H9 (cell line): ENCODE data around the gene SOX8. TPM values are rescaled to one million over a fixed set of nuclear protein-coding genes. Genes with fewer than 3 reads are reported as not detected.

Experiments used
- DNase-seq: peaks from one replicate; pipeline ENCODE4 v3.0.0-alpha.2; 2017
- H2AFZ ChIP-seq: one replicate; pipeline ENCODE4 v1.6.1; 2013; ENCODE audit warnings: mild to moderate bottlenecking, low read length, control low read depth, moderate library complexity
- H2AK5ac ChIP-seq: 2 replicates; pipeline ENCODE4 v1.6.1; 2013; ENCODE audit warnings: low read length, control low read depth, mixed read lengths; ENCODE audit not compliant: insufficient read length
- H2BK120ac ChIP-seq: one replicate; pipeline ENCODE4 v1.6.1; 2013; ENCODE audit warnings: low read depth, mild to moderate bottlenecking, low read length, control low read depth, inconsistent platforms; ENCODE audit not compliant: poor library complexity, severe bottlenecking
- H2BK12ac ChIP-seq: 2 replicates; pipeline ENCODE4 v1.6.1; 2013; ENCODE audit warnings: low read length, control low read depth, mixed read lengths, low read depth; ENCODE audit not compliant: insufficient read length
- H2BK15ac ChIP-seq: 2 replicates; pipeline ENCODE4 v1.6.1; 2013; ENCODE audit warnings: low read depth, low read length, control low read depth
- H2BK20ac ChIP-seq: one replicate; pipeline ENCODE4 v1.6.1; 2013; ENCODE audit warnings: low read depth, mild to moderate bottlenecking, low read length, control low read depth, inconsistent platforms; ENCODE audit not compliant: poor library complexity, severe bottlenecking
- H2BK5ac ChIP-seq: 2 replicates; pipeline ENCODE4 v1.6.1; 2013; ENCODE audit warnings: low read length, control low read depth, mixed read lengths; ENCODE audit not compliant: insufficient read length
- H3K14ac ChIP-seq: 2 replicates; pipeline ENCODE4 v1.6.1; 2013; ENCODE audit warnings: low read length, control low read depth; ENCODE audit not compliant: insufficient read depth
- H3K18ac ChIP-seq: 2 replicates; pipeline ENCODE4 v1.6.1; 2013; ENCODE audit warnings: low read depth, mild to moderate bottlenecking, mixed read lengths, low read length, control low read depth; ENCODE audit not compliant: insufficient read length
- H3K23ac ChIP-seq: 2 replicates; pipeline ENCODE4 v1.6.1; 2013; ENCODE audit warnings: low read length, control low read depth, mixed read lengths, low read depth; ENCODE audit not compliant: insufficient read length
- H3K23me2 ChIP-seq: 2 replicates; pipeline ENCODE4 v1.6.1; 2013; ENCODE audit warnings: low read depth, mild to moderate bottlenecking, mixed read lengths, low read length, control low read depth; ENCODE audit not compliant: insufficient read length, poor library complexity, severe bottlenecking
- H3K27ac ChIP-seq: 2 replicates; pipeline ENCODE4 v1.5.1; 2013; ENCODE audit warnings: low read length, control low read depth, mixed read lengths, low read depth; ENCODE audit not compliant: insufficient read length
- H3K27me3 ChIP-seq: 2 replicates; pipeline ENCODE4 v1.6.1; 2013; ENCODE audit warnings: low read length, control low read depth, inconsistent platforms; ENCODE audit not compliant: insufficient read depth
- H3K4ac ChIP-seq: 2 replicates; pipeline ENCODE4 v1.6.1; 2013; ENCODE audit warnings: low read depth, mild to moderate bottlenecking, control low read depth, inconsistent platforms, low read length, moderate library complexity
- H3K4me1 ChIP-seq: 2 replicates; pipeline ENCODE4 v1.6.1; 2013; ENCODE audit warnings: low read length, control low read depth, inconsistent platforms; ENCODE audit not compliant: insufficient read depth
- H3K4me2 ChIP-seq: 2 replicates; pipeline ENCODE4 v1.6.1; 2013; ENCODE audit warnings: low read length, control low read depth, mixed read lengths; ENCODE audit not compliant: insufficient read length, insufficient read depth
- H3K56ac ChIP-seq: 2 replicates; pipeline ENCODE4 v1.6.1; 2013; ENCODE audit warnings: low read depth, mild to moderate bottlenecking, mixed read lengths, low read length, control low read depth; ENCODE audit not compliant: insufficient read length
- H3K79me1 ChIP-seq: 2 replicates; pipeline ENCODE4 v1.6.1; 2013; ENCODE audit warnings: low read depth, mild to moderate bottlenecking, moderate library complexity, low read length, control low read depth, inconsistent platforms; ENCODE audit not compliant: insufficient read depth, poor library complexity, severe bottlenecking
- H3K79me2 ChIP-seq: 2 replicates; pipeline ENCODE4 v1.6.1; 2013; ENCODE audit warnings: low read length, control low read depth, inconsistent platforms; ENCODE audit not compliant: insufficient read depth
- H3K9ac ChIP-seq: 2 replicates; pipeline ENCODE4 v1.6.1; 2013; ENCODE audit warnings: low read length, control low read depth, mixed read lengths; ENCODE audit not compliant: insufficient read length; ENCODE audit errors: extremely low read depth
- H3K9me3 ChIP-seq: one replicate; pipeline ENCODE4 v1.6.1; 2013; ENCODE audit warnings: low read depth, low read length, inconsistent platforms; ENCODE audit not compliant: control insufficient read depth
- H3T11ph ChIP-seq: one replicate; pipeline ENCODE4 v1.6.1; 2013; ENCODE audit warnings: mild to moderate bottlenecking, low read length, control low read depth, inconsistent platforms
- H4K20me1 ChIP-seq: one replicate; pipeline ENCODE4 v1.6.1; 2013; ENCODE audit not compliant: control insufficient read depth, insufficient read length, insufficient read depth
- H4K5ac ChIP-seq: 2 replicates; pipeline ENCODE4 v1.6.1; 2013; ENCODE audit warnings: low read depth, mild to moderate bottlenecking, mixed read lengths, low read length, control low read depth; ENCODE audit not compliant: insufficient read length
- H4K8ac ChIP-seq: replicated peaks from 2 replicates; pipeline ENCODE4 v1.6.1; 2013; ENCODE audit warnings: low read length, control low read depth, mixed read lengths, low read depth; ENCODE audit not compliant: insufficient read length
- H4K91ac ChIP-seq: 2 replicates; pipeline ENCODE4 v1.6.1; 2013; ENCODE audit warnings: low read depth, mild to moderate bottlenecking, moderate library complexity, mixed read lengths, low read length, control low read depth; ENCODE audit not compliant: insufficient read length
- H3K27ac Mint-ChIP-seq, 3 experiments: 2 replicates in 2 of 3; 3 replicates in 1 of 3; pipeline ENCODE4 v1.8.0; 2020 to 2021; ENCODE audit warnings: mixed read lengths in 3 of 3, mild to moderate bottlenecking in 1 of 3, moderate library complexity in 1 of 3
- H3K27me3 Mint-ChIP-seq: 2 replicates; pipeline ENCODE4 v1.8.0; 2021; ENCODE audit warnings: low read depth, mild to moderate bottlenecking, moderate library complexity, mixed read lengths
- H3K36me3 Mint-ChIP-seq, 3 experiments: 2 replicates in 2 of 3; 3 replicates in 1 of 3; pipeline ENCODE4 v1.8.0; 2020 to 2021; ENCODE audit warnings: low read depth in 3 of 3, mixed read lengths in 3 of 3; ENCODE audit not compliant: insufficient read depth in 1 of 3
- H3K4me1 Mint-ChIP-seq, 2 experiments: 2 replicates each; pipeline ENCODE4 v1.8.0; 2020; ENCODE audit warnings: mixed read lengths in 2 of 2
- H3K4me3 Mint-ChIP-seq, 2 experiments: 2 replicates in 1 of 2; 3 replicates in 1 of 2; pipeline ENCODE4 v1.8.0; 2020 to 2021; ENCODE audit warnings: mild to moderate bottlenecking in 2 of 2, mixed read lengths in 2 of 2, moderate library complexity in 1 of 2
- H3K9me3 Mint-ChIP-seq, 2 experiments: 2 replicates in 1 of 2; 3 replicates in 1 of 2; pipeline ENCODE4 v1.8.0; 2020; ENCODE audit warnings: mild to moderate bottlenecking in 2 of 2, mixed read lengths in 2 of 2, moderate library complexity in 1 of 2
- WGBS: extraction: QIAGEN DNeasy Blood & Tissue Kit; methylation state at CpG from one replicate; pipeline ENCODE4 v1.1.7; 2013; ENCODE audit warnings: missing lambda C conversion rate, low lambda C conversion rate, mixed read lengths; ENCODE audit not compliant: insufficient read length; ENCODE audit errors: extremely low coverage; 5-methylcytosine and 5-hydroxymethylcytosine counted together
- total RNA-seq: library from RNA; stranded (reverse); gene quantifications from 2 replicates; pipeline ENCODE4 v1.2.1, GENCODE V29; 2021
- TF ChIP-seq, protein P1 (sequence below): fragments of 200-600 bp; sonication (generic); conservative IDR thresholded peaks from 3 replicates; pipeline ENCODE4 v1.8.0; 2021; ENCODE audit warnings: antibody characterized with exemption, mild to moderate bottlenecking

Gene SOX8
- total RNA-seq, 1 experiment from 2014 or later, result 8.9 TPM

DNA sequence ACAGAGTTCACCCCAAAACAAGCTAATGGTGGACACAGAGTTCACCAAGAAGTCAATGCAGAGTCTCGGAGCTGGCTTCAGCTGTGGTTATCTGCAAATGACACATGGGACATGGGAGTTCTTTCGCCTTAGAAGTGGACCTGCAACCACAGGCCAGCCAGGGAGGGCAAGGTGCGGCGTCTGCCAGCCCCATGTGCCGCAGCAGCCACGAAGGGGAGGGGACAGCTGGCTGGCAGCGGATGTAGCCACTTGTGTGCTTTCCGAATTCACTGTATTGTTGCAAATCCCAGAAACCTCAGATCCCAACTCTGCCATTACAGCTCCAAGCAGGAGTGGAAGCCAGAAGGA, 35.5 kb upstream of the SOX8 start:
- H3K56ac ChIP-seq, result no peak overlapping the region
- Mint-ChIP-seq H3K27me3 (no peaks in the 10 kb centered on the region), H3K27ac (no peak overlapping the region; a peak in 1 of 7 replicates), H3K36me3 (peaks cover 12 to 19% (median 15%) of the 10 kb centered on the region in 3 experiments; a peak in 5 of 7 replicates), H3K4me1 (no peaks in the 10 kb centered on the region), H3K9me3 (peaks cover 21 to 25% of the 10 kb centered on the region in 2 experiments), H3K4me3 (no peak overlapping the region)
- no peak overlapping the region for H3K9ac ChIP-seq
- H3K4ac ChIP-seq, result no peak overlapping the region; the same call in 1 of the 2 replicates
- H3K79me2 ChIP-seq, result no peaks in the 10 kb centered on the region
- no peak overlapping the region for H3K14ac ChIP-seq
- H2AK5ac ChIP-seq, result no peak overlapping the region
- no peak overlapping the region for H3T11ph ChIP-seq
- no peak overlapping the region for H2BK20ac ChIP-seq
- no peaks in the 10 kb centered on the region for H3K27me3 ChIP-seq
- H2BK15ac ChIP-seq, result no peak overlapping the region
- WGBS, result no CpG with 5 or more reads among the region's 8 CpGs
- H3K9me3 ChIP-seq, result no peaks in the 10 kb centered on the region
- TF ChIP-seq, protein P1, sequence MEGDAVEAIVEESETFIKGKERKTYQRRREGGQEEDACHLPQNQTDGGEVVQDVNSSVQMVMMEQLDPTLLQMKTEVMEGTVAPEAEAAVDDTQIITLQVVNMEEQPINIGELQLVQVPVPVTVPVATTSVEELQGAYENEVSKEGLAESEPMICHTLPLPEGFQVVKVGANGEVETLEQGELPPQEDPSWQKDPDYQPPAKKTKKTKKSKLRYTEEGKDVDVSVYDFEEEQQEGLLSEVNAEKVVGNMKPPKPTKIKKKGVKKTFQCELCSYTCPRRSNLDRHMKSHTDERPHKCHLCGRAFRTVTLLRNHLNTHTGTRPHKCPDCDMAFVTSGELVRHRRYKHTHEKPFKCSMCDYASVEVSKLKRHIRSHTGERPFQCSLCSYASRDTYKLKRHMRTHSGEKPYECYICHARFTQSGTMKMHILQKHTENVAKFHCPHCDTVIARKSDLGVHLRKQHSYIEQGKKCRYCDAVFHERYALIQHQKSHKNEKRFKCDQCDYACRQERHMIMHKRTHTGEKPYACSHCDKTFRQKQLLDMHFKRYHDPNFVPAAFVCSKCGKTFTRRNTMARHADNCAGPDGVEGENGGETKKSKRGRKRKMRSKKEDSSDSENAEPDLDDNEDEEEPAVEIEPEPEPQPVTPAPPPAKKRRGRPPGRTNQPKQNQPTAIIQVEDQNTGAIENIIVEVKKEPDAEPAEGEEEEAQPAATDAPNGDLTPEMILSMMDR, result no peak
- H3K4me1 ChIP-seq, result no peaks in the 10 kb centered on the region
- H3K79me1 ChIP-seq, result no peaks in the 10 kb centered on the region
- no peak overlapping the region for H4K8ac ChIP-seq
- H2BK120ac ChIP-seq, result no peak overlapping the region
- no peak overlapping the region for H4K5ac ChIP-seq
- H4K20me1 ChIP-seq, result no peaks in the 10 kb centered on the region
- H2BK5ac ChIP-seq, result no peak overlapping the region
- DNase-seq, result no peak
- no peak overlapping the region for H4K91ac ChIP-seq
- H3K4me2 ChIP-seq, result no peak overlapping the region
- no peak overlapping the region for H2AFZ ChIP-seq
- no peaks in the 10 kb centered on the region for H3K23me2 ChIP-seq
- H2BK12ac ChIP-seq, result no peak overlapping the region
- no peak overlapping the region for H3K27ac ChIP-seq
- H3K23ac ChIP-seq, result no peak overlapping the region
- peak overlapping the region; percentile 3 for H3K18ac ChIP-seq
